ENCODE data around the gene PSAPL1. TPM values are rescaled to one million over a fixed set of nuclear protein-coding genes. Genes with fewer than 3 reads are reported as not detected.

The PSAPL1 gene, protein sequence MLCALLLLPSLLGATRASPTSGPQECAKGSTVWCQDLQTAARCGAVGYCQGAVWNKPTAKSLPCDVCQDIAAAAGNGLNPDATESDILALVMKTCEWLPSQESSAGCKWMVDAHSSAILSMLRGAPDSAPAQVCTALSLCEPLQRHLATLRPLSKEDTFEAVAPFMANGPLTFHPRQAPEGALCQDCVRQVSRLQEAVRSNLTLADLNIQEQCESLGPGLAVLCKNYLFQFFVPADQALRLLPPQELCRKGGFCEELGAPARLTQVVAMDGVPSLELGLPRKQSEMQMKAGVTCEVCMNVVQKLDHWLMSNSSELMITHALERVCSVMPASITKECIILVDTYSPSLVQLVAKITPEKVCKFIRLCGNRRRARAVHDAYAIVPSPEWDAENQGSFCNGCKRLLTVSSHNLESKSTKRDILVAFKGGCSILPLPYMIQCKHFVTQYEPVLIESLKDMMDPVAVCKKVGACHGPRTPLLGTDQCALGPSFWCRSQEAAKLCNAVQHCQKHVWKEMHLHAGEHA
- total RNA-seq, result under 0.01 TPM in 2 replicates

DNA sequence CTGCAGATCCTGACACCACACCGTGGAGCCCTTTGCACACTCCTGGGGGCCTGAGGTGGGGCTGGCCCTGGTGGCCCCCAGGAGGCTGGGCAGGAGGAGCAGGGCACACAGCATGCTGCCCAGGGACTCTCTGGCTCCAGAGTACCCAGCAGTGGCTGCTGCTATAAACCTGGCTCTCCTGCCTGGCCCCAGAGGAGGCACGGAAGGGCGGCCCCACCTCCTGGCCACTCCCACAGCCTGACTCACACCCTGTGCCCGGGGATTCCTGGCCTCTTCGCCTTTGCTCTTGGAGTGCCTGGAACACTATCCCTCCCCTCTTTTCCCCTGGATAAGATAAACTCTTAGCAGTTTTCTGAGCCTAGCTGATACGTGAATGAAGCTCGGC lies at the start of gene PSAPL1:
PSAPL1 (minus strand) TSS at position 165 of the 385 bp plus-strand sequence; CDS start at position 114, 51 bp downstream.

Other genes starting within 250 kb of the PSAPL1 start
- under 0.01 and 0.48 TPM in 2 replicates for gene SORCS2, start 242.4 kb downstream of the PSAPL1 start, total RNA-seq

All from tracheal epithelial cell (primary cell).